Endothelial cell of umbilical vein (primary cell): ENCODE results near the gene DEPDC4. TPM values are rescaled to one million over a fixed set of nuclear protein-coding genes. Genes with fewer than 3 reads are reported as not detected.

Experiments used
- BruUV-seq: library from RNA; stranded (reverse); fragments of 400-500 nt; replicated peaks from 2 replicates; lab custom pipeline; 2021; lab: Mats Ljungman, UMichigan
- CTCF ChIA-PET: fragments of 300-600, 350-600 bp; sonication (Branson Sonifier 250); formaldehyde crosslinking; loops from one replicate; lab custom pipeline; 2021; ENCODE audit warnings: antibody characterized with exemption, inconsistent platforms; lab: Charles Lee
- POLR2A ChIA-PET: fragments of 300-600, 350-600 bp; sonication (Branson Sonifier 250); formaldehyde crosslinking; loops from one replicate; lab custom pipeline; 2021; ENCODE audit warnings: antibody characterized with exemption, inconsistent platforms; lab: Charles Lee
- DNase-seq: peaks from one replicate; pipeline ENCODE4 v3.0.0-alpha.2; 2011; ENCODE audit warnings: low read depth, low spot score
- FAIRE-seq: peaks from 2 replicates; lab custom pipeline; 2011; peaks lifted over from hg19 to GRCh38; lab: Jason Lieb, UNC
- H2AFZ ChIP-seq: 2 replicates; pipeline ENCODE4 v1.6.0; 2012; ENCODE audit warnings: low read depth, low read length, control low read depth, inconsistent platforms
- H3K27ac ChIP-seq: 2 replicates; pipeline ENCODE4 v1.5.1; 2011; ENCODE audit warnings: low read depth, mild to moderate bottlenecking, control low read depth, low read length, moderate library complexity; ENCODE audit not compliant: insufficient read depth
- H3K27me3 ChIP-seq, 2 experiments: 2 replicates each; pipeline versions ENCODE4 v1.6.0 to v1.6.1; 2011; ENCODE audit warnings: low read length in 2 of 2, mixed read lengths in 1 of 2; ENCODE audit not compliant: control insufficient read depth in 2 of 2, insufficient read depth in 2 of 2
- H3K36me3 ChIP-seq, 2 experiments: 2 replicates in 1 of 2; 3 replicates in 1 of 2; pipeline ENCODE4 v1.5.1; 2011; ENCODE audit warnings: low read length in 2 of 2, mild to moderate bottlenecking in 1 of 2, moderate library complexity in 1 of 2; ENCODE audit not compliant: control insufficient read depth in 2 of 2, insufficient read depth in 2 of 2; ENCODE audit errors: extremely low read depth in 1 of 2
- H3K4me1 ChIP-seq: 3 replicates; pipeline ENCODE4 v1.5.1; 2011; ENCODE audit warnings: mild to moderate bottlenecking, low read length; ENCODE audit not compliant: control insufficient read depth, insufficient read depth; ENCODE audit errors: extremely low read depth
- H3K4me2 ChIP-seq: 2 replicates; pipeline ENCODE4 v1.6.1; 2011; ENCODE audit warnings: low read length, control low read depth, mixed read lengths; ENCODE audit not compliant: insufficient read depth
- H3K4me3 ChIP-seq, 3 experiments: fragments of 200-600 bp in 1 of 3; sonication (generic), shearing (Covaris generic) in 1 of 3; replicated peaks in 1 of 3; 2 replicates each; pipeline ENCODE4 v1.5.1; 2011 to 2016; ENCODE audit warnings: control low read depth in 3 of 3, low read length in 3 of 3, mild to moderate bottlenecking in 2 of 3, inconsistent platforms in 1 of 3, low read depth in 1 of 3, moderate library complexity in 1 of 3; ENCODE audit not compliant: insufficient read depth in 1 of 3
- H3K79me2 ChIP-seq: 2 replicates; pipeline ENCODE4 v1.6.0; 2012; ENCODE audit warnings: low read length, inconsistent platforms; ENCODE audit not compliant: control insufficient read depth, insufficient read depth
- H3K9ac ChIP-seq: replicated peaks from 2 replicates; pipeline ENCODE3; 2011; ENCODE audit warnings: low read length, control low read depth; ENCODE audit not compliant: insufficient read depth; ENCODE audit errors: extremely low read depth
- H3K9me1 ChIP-seq: replicated peaks from 3 replicates; pipeline ENCODE4 v1.6.0; 2011; ENCODE audit warnings: mild to moderate bottlenecking, low read length; ENCODE audit not compliant: control insufficient read depth, insufficient read depth; ENCODE audit errors: extremely low read depth
- H3K9me3 ChIP-seq: replicated peaks from 2 replicates; pipeline ENCODE4 v1.5.1; 2012; ENCODE audit warnings: low read length, inconsistent platforms; ENCODE audit not compliant: control insufficient read depth, insufficient read depth
- H4K20me1 ChIP-seq: replicated peaks from 2 replicates; pipeline ENCODE3; 2011; ENCODE audit warnings: mild to moderate bottlenecking, low read length; ENCODE audit not compliant: control insufficient read depth, insufficient read depth; ENCODE audit errors: extremely low read depth
- CTCF ChIP-seq, 2 donors: IDR thresholded peaks; 1 replicate in 1 of 2; 2 replicates in 1 of 2; pipeline ENCODE4 v1.5.1; 2011; ENCODE audit warnings: low read length in 2 of 2, mild to moderate bottlenecking in 2 of 2, moderate library complexity in 2 of 2, control low read depth in 1 of 2, inconsistent platforms in 1 of 2, low read depth in 1 of 2; ENCODE audit not compliant: insufficient read depth in 1 of 2; ENCODE audit errors: extremely low read depth in 1 of 2
- EZH2 ChIP-seq: IDR thresholded peaks from 2 replicates; pipeline ENCODE4 v1.6.1; 2012; ENCODE audit warnings: borderline replicate concordance, low read depth, mild to moderate bottlenecking, moderate library complexity, low read length, inconsistent platforms; ENCODE audit not compliant: severe bottlenecking
- FOS ChIP-seq: IDR thresholded peaks from 2 replicates; pipeline ENCODE4 v1.6.1; 2011; ENCODE audit warnings: mild to moderate bottlenecking, low read length, moderate library complexity, borderline replicate concordance; ENCODE audit not compliant: insufficient read depth
- GATA2 ChIP-seq: IDR thresholded peaks from 2 replicates; pipeline ENCODE4 v1.7.0; 2011; ENCODE audit warnings: low read depth, mild to moderate bottlenecking, moderate library complexity, mixed read lengths, low read length; ENCODE audit not compliant: insufficient read length, insufficient read depth
- JUN ChIP-seq: IDR thresholded peaks from 2 replicates; pipeline ENCODE4 v1.6.1; 2011; ENCODE audit warnings: borderline replicate concordance, low read depth; ENCODE audit not compliant: insufficient read length, insufficient read depth
- MAX ChIP-seq: IDR thresholded peaks from 2 replicates; pipeline ENCODE4 v1.6.1; 2011; ENCODE audit not compliant: insufficient read depth, insufficient read length
- MYC ChIP-seq: IDR thresholded peaks from one replicate; pipeline ENCODE4 v1.6.1; 2011; ENCODE audit warnings: mild to moderate bottlenecking, low read depth, low read length
- POLR2A ChIP-seq: IDR thresholded peaks from 2 replicates; pipeline ENCODE4 v1.6.1; 2012; ENCODE audit warnings: low read depth, mild to moderate bottlenecking, control low read depth, low read length
- POLR2AphosphoS5 ChIP-seq: IDR thresholded peaks from 2 replicates; pipeline ENCODE4 v1.6.1; 2012; ENCODE audit warnings: low read depth, mild to moderate bottlenecking, control low read depth, low read length, moderate library complexity; ENCODE audit not compliant: insufficient read depth
- dilution Hi-C: fragments of 300-500 bp; cut with MboI; formaldehyde crosslinking; loops from one replicate; pipeline ENCODE4 v1.15.0; 2019; ENCODE audit warnings: low sequenced_read_pairs; ENCODE audit not compliant: extremely low pct_ligation_motif_present
- intact Hi-C: fragments of 100-400 bp; cut with micrococcal nuclease; formaldehyde crosslinking; loops from one replicate; pipeline ENCODE4 v1.10.0; 2022
- polyA plus RNA-seq, 4 experiments: library from polyadenylated mRNA; depleted of rRNA in 3 of 4; stranded (reverse) in 3 of 4; unstranded in 1 of 4; fragments of >200 nt; gene quantifications; 2 replicates each; pipeline versions ENCODE4 v1.2.1 to v1.2.3, GENCODE V29; 2011 to 2012; ENCODE audit warnings: missing spikeins in 1 of 4
- total RNA-seq: library from RNA; stranded (reverse); gene quantifications from 2 replicates; pipeline ENCODE4 v1.2.3, GENCODE V29; 2021

The DEPDC4 gene
- total and polyA plus RNA-seq, 2 donors (not counting 3 experiments of a cell fraction or from before 2014, with no cell fraction given), result 0.15 to 0.66 TPM

- Histone ChIP-seq H3K4me3 (no peak overlapping the region), H3K27me3 (no peaks in the 10 kb centered on the region), H4K20me1 (no peaks in the 10 kb centered on the region), H3K4me1 (no peaks in the 10 kb centered on the region), H3K9ac (no peak overlapping the region), H3K36me3 (no peaks in the 10 kb centered on the region), H3K9me3 (no peaks in the 10 kb centered on the region), H3K27ac (no peak overlapping the region), H2AFZ (no peak overlapping the region), H3K9me1 (no peaks in the 10 kb centered on the region), H3K4me2 (no peak overlapping the region), H3K79me2 (no peaks in the 10 kb centered on the region)
- POLR2A ChIA-PET, result no interaction called here
- no peak for TF ChIP-seq POLR2AphosphoS5
- no peak for TF ChIP-seq EZH2
- no peak for TF ChIP-seq CTCF (IDR thresholded peaks at IDR 0.05; ENCODE audit: extremely low read depth in 1 of 2, insufficient read depth in 1 of 2, low read depth in 1 of 2, low read length in 2 of 2)
- TF ChIP-seq GATA2, result no peak
- TF ChIP-seq MYC, result no peak
- no peak for TF ChIP-seq POLR2A
- TF ChIP-seq MAX, result no peak
- TF ChIP-seq FOS, result no peak
- TF ChIP-seq JUN, result no peak
- dilution Hi-C loops (no loop called here), intact Hi-C loops (no loop called here)
- FAIRE-seq (no peak), DNase-seq (no peak)
- BruUV-seq, result no TSS peak
- CTCF ChIA-PET, result interaction anchor here (1.2 kb wide), 1 partner anchor 155 kb away, joined by 4 read pairs; no protein-coding TSS in a partner anchor
These were observed 16.9 kb downstream of the DEPDC4 start for GRCh38 chr12:100249941-100250340.
